ENCODE results near the gene SLC8A1. TPM values are rescaled to one million over a fixed set of nuclear protein-coding genes. Genes with fewer than 3 reads are reported as not detected.
A peak's percentile ranks its signal among the peaks of the same experiment; 100 is the strongest.

SLC8A1 gene
- total and polyA plus RNA-seq, 9 donors, result 1.3 to 19.7 (median 7.7) TPM

- peaks cover 4% of the 10 kb centered on the region for H3K4me1 ChIP-seq (ENCODE audit: insufficient read depth)
- no peak for TF ChIP-seq EP300 (IDR thresholded peaks at IDR 0.05)
- TF ChIP-seq CTCF (IDR thresholded peaks at IDR 0.05), result no peak
- TF ChIP-seq POLR2A (IDR thresholded peaks at IDR 0.05), result no peak
- H3K27me3 ChIP-seq, result no peaks in the 10 kb centered on the region
- H3K4me3 ChIP-seq, result no peak overlapping the region
- 96 to 98% (median 96%) methylated on average over 3 of the region's 3 CpGs for WGBS, 3 donors
- H3K27ac ChIP-seq, result no peak overlapping the region
- H3K9me3 ChIP-seq, result no peaks in the 10 kb centered on the region
- H3K36me3 ChIP-seq, result no peaks in the 10 kb centered on the region
- DNase-seq, result no peak
- intact Hi-C loops (cut with DNase I), result no loop called here
These were observed 2.4 kb upstream of the SLC8A1 start for GRCh38 chr2:40454321-40454720.

- Histone ChIP-seq H3K4me1 (ENCODE audit: insufficient read depth) (peaks cover 4% of the 10 kb centered on the region), H3K27ac (no peak overlapping the region), H3K27me3 (no peaks in the 10 kb centered on the region), H3K36me3 (no peaks in the 10 kb centered on the region), H3K9me3 (no peaks in the 10 kb centered on the region), H3K4me3 (no peak overlapping the region)
- WGBS, 3 donors, result 90 to 96% (median 94%) methylated on average over 8 of the region's 8 CpGs
- no peak for DNase-seq
- intact Hi-C loops (cut with DNase I), result no loop called here
- TF ChIP-seq POLR2A (IDR thresholded peaks at IDR 0.05) (no peak), EP300 (IDR thresholded peaks at IDR 0.05) (no peak), CTCF (IDR thresholded peaks at IDR 0.05) (no peak)
These were observed 896 bp upstream of the SLC8A1 start for GRCh38 chr2:40452786-40453185.

- peak overlapping the region; percentile 59 for H3K4me3 ChIP-seq
- peak overlapping the region in 1 of 2 donors; percentile 36 for H3K27ac ChIP-seq
- no peak for DNase-seq
- TF ChIP-seq POLR2A (IDR thresholded peaks at IDR 0.05) (no peak), CTCF (IDR thresholded peaks at IDR 0.05) (no peak), EP300 (IDR thresholded peaks at IDR 0.05) (no peak)
- H3K27me3 ChIP-seq, result no peaks in the 10 kb centered on the region
- 0 to 1% (median 1%) methylated on average over 18 of the region's 18 CpGs for WGBS, 3 donors
- intact Hi-C loops (cut with DNase I), result no loop called here
- no peaks in the 10 kb centered on the region for H3K9me3 ChIP-seq
- peaks cover 4% of the 10 kb centered on the region for H3K4me1 ChIP-seq (ENCODE audit: insufficient read depth)
- H3K36me3 ChIP-seq, result no peaks in the 10 kb centered on the region
These were observed 977 bp downstream of the SLC8A1 start for GRCh38 chr2:40450796-40451430.

GRCh38 chr2:40450066-40450795 lies 1.7 kb downstream of the SLC8A1 start:
- WGBS, 3 donors, result 4 to 7% (median 5%) methylated on average over 12 of the region's 12 CpGs
- Histone ChIP-seq H3K4me1 (ENCODE audit: insufficient read depth) (peaks cover 4% of the 10 kb centered on the region), H3K27ac (no peak overlapping the region), H3K9me3 (no peaks in the 10 kb centered on the region), H3K4me3 (peak overlapping the region; percentile 59), H3K27me3 (no peaks in the 10 kb centered on the region), H3K36me3 (no peaks in the 10 kb centered on the region)
- DNase-seq, result peak in 2 of 5 donors; percentile 22 to 33
- intact Hi-C loops (cut with DNase I), result no loop called here
- TF ChIP-seq CTCF (IDR thresholded peaks at IDR 0.05) (no peak), POLR2A (IDR thresholded peaks at IDR 0.05) (no peak), EP300 (IDR thresholded peaks at IDR 0.05) (no peak)
